ENCODE results near the gene SLC39A5.

Gene SLC39A5

DNA sequence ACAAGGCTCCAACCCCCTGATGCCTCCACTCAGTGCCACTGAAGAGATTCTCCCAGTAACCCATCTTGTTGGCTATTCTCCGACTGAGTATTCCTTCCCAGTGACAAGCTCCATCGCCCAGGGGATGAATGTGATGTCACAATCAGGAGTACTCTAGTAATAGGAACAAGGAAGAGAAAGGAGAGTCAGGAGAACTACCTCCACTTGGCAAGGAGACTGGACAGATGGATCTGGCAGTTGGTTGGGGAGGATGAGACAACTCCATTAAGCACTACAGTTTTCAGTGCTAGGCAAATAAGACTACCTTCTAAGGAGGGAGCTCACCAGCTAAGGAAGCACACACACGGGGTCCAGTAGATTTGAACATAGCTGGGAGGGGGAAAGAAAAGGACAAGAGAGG is 13.4 kb upstream of the SLC39A5 start:
- DNase-seq = peak in 1 of 2 experiments; percentile 39

DNA sequence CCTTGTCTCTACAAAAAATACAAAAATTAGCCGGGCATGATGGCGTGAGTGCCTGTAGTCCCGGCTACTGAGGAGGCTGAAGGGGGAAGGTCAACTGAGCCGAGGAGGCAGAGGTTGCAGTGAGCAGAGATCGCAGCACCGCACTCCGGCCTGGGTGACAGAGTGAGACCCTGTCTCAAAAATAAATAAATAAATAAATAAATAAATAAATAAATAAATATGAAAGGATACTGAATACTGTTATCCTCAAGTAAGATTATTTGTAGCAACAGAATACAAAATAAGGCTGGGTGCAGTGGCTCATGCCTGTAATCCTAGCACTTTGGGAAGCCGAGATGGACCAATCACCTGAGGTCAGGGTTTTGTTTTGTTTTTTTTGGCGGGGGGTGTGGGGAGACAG is 10.0 kb upstream of the SLC39A5 start:
- no peak for DNase-seq

DNA sequence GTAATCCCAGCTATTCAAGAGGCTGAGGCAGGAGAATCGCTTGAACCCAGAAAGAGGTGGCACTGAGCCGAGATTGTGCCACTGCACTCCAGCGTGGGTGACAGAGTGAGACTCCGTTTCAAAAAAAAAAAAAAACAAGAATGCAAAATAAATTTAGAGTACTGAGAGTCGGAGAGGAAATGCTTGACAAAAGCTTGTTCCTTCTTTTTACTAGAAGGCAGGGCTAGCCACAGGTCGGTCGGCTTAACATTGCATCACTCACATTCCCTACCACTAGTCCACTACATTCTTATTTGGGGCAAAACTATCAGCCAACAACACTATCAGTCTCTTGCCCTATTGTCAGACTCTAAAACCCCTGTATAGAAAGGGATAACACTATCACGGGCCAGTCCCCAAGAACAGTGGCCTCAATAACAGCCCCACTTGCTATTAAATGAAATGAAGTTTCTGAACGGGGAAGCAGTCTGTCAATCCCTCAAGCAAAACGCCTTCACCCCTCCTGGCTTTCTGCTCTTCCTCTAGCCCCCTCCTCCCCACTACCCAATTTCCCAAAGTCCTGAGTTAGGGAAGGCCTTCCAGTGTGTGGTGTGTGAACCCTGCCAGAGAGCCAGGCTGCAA is 9.1 kb upstream of the SLC39A5 start:
- no peak for DNase-seq

DNA sequence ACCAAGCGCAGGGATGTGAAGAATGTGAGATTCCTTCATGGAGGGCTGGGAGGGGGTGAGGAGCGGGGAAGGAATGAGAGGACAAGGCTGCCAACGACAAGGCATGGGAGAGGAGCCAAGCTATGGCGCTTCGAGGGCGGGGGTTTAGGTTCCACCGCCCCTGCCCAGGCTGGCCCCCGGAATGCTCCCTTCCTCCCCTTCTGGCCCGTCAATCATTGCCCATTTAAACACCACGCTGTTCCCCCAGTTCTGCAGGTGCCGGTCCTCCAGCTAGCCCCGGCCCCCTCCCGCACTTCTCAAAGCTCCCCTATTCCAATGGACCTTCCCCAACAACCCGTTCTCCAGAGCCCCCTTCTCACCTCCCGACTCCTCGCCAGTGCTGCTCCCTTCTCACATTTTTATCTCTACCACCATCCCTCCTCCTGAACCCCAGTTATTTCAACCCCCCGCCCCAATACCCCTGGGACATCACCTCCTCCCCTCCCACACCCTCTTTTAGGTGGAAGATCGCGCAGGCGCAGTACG is 8.6 kb upstream of the SLC39A5 start:
- no peak for DNase-seq

DNA sequence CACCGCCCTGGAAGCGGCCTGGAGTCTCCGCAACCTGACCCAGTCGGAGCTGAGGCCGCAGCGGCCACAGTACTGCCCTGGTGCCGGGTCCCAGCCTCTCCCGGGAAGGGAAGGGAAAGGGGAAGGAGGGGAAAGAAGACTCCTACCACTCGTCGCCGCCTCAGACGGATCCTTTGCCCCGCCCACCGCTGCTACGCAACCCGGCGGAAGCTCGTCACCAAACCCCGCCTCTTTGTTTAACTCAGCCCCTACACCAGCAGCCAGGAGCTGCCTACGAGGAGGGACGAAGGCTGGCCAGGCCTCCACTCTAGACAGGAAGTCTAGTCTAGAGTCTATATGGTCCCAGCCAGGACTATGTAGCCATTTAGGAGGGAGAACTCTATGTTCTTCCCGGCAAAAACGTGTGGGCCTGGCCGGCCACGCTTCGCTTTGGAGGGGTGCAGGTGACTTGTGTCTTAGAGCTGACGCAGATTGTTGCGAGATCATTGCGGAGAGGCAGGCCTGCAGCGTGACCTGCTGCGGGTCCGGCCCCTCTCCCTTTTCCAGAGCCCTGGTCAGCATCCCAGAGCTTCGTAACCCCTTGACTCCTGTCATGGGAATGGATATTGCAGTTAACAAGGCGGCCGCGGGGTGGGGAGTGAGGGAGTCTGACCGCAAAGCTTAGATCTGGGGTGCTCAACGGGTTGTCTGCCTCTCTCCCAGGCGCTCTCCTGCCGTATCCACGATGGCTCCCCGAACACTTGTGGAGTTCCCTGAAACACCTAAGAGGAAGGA is 7.9 kb upstream of the SLC39A5 start, which contains the start of gene RNF41:
Gene RNF41, minus strand, starts transcription at position 166 of the 774 bp plus-strand sequence. CDS start 7,875 bp downstream, outside the sequence.
- DNase-seq = peak; percentile 93 to 97

DNA sequence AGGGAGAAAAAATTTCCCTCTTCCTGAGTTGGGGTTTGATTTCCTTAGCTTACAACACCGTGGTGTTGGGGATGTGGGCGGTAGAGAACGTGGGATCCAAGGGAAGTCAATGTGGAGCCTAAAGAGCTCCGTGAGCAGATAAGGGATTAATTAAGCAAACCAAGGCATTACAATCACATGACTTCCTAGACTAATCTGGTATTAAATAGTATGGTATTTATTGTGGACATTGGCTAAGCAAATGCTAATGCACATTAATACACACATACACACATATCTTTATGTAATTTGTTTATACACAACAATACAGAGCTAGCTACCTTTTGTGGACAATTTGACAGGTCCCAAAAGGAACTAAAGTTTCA is 7.3 kb upstream of the SLC39A5 start:
- DNase-seq = no peak

DNA sequence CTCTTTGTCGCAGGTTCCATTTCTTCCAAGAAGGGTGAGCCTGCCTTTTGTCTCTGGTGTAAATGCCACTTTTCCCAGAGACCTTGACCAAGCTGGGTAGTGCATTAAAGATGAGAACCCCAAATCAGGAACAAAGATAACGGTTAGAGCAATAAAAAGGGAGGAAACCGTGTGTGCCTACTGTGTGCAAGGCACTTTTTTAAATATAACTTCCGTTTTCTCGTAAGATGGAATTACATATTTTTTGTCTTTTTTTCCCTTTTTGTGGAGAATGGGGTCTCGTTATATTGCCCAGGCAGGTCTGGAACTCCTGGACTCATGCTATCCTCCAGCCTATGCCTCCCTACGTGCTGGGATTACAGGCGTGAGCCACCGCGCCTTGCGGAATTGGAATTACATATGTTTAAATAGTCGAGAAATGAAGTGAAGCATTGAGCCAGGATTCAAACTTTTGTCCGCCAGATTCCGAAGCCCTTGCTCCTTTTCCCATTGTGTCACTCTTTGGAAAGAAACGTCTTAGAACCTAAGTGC is 6.2 kb upstream of the SLC39A5 start:
- no peak for DNase-seq

DNA sequence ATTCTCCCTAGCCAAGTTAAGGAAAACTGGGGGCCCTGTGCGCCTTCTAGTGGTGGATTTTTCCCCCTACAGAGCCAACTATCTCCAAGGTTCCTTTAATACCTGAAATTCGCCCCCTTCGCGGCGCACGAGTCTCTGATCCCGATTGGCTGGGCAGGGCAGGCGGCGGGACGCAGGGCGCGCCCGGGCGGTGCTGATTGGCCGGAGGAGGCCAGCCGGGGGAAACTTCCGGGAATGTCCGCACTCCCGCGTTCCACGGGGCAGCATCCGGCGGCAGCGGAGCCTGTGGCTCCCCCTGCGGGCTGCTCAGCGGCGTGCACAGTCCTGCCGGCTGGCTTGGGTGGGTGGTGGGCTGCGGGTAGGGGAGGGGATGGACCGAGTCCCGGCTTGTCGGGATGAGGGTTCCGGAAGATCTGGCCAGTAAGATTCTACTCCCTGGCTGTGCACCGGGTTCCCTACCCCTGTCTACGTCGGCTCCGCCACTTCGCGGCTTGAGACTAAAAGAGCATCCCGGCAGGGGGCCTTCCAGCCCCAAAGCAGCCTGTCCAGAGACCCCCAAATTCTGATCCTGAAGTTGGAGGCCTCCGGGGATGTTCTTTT is 5.6 kb upstream of the SLC39A5 start, which contains the start of gene NABP2:
Gene NABP2, plus strand, starts transcription at position 241 of the 600 bp plus-strand sequence. CDS start 515 bp downstream, outside the sequence.
- peak; percentile 69 to 86 for DNase-seq

DNA sequence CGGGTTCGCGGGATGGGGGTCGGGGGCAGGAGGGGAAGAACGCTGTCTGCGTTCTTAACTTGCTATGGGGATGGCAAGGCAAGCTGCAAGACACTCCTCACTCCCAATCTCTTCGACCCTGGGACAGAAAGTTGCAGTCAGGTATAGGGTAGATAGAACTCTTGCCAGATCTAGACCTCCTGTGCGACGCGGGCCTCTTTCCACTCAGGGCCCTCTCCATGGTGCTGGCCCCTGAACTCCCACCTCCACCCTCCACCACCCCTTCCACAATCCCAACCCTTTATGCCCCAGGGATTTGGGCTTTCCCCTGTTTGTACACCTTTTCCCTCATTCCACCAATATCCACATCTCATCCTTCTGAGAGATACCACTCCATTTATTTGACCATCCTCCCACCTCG is 4.9 kb upstream of the SLC39A5 start:
- DNase-seq = no peak

DNA sequence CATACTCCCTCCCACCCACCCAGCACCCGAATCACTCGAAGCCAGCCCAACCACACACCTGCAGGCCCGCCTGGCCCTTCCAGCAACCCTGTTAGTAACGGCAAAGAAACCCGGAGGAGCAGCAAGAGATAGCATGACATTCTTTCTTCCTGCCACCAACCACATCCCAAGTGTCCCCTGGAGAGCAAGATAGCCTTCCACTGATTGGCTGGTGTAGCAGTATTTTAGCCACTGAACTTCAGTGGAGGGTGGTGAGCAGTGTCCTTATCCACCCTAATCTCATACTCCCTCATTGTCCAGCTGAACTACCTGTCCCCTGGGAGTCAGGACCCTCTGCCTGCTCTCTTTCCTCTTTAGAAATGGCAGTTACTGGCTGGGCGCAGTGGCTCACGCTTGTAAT is 769 bp upstream of the SLC39A5 start:
- DNase-seq = no peak

DNA sequence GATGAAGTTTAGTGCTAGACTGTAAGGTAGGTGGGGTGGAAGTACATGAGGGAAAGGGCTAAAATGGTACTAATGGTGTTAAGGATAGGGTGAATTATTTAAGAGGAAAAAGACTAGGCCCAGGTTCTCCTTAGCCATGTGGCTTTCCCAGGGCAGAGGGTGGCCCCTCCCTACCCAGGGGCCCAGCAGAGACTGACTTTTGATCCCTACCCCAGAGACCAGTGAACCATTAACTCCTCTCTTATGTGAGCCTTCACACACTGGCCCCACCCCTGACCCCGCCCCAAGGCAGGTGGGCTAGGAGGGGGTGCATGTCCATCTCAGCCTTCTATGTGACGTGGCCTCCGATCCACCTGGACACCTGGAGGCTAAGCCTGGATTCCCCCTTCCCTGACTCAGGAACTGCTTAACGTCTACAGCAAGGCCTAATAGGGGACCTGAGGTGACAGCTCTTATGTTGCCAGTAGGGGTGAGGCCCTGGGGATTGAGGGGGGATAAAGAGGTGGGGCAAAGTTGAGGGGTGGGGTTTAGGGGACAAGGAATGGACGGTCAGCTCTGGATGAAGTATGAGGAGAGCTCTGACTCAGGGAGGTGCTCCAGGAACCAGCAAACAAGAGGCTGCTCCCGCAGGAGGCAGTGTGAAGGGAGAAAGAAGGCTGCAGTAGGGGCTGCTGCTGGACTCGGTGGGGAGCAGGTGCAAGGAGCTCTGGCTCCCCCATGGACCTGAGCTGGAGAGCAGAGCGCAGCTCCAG is 757 bp downstream of the SLC39A5 start:
- DNase-seq = no peak

DNA sequence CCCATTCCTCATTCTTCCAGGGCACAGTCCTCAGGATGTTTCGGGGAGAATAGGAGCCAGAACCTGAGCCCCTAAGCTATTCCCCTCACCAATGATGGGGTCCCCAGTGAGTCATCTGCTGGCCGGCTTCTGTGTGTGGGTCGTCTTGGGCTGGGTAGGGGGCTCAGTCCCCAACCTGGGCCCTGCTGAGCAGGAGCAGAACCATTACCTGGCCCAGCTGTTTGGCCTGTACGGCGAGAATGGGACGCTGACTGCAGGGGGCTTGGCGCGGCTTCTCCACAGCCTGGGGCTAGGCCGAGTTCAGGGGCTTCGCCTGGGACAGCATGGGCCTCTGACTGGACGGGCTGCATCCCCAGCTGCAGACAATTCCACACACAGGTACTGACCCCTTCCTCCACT is 1.3 kb downstream of the SLC39A5 start:
- DNase-seq = no peak

DNA sequence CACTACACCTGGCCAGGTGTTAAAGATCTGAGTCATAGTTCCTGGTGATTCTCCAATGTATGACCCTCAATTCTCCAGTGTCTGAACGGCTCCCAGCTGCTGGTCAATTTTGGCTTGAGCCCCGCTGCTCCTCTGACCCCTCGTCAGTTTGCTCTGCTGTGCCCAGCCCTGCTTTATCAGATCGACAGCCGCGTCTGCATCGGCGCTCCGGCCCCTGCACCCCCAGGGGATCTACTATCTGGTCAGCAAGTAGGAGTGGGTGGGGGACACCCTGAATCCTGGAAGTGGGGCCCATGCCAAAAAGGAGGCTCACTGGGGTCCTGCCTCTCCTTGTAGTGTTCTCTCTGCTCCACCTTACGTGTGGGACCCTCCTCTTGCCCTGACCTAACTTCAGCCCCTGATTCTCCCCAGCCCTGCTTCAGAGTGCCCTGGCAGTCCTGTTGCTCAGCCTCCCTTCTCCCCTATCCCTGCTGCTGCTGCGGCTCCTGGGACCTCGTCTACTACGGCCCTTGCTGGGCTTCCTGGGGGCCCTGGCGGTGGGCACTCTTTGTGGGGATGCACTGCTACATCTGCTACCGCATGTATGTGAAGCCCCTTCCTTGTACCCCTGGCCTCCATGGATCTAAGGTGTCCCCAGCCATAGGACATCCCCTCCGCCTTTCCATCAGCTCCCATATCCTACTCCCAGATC is 5.0 kb downstream of the SLC39A5 start:
- no peak for DNase-seq

DNA sequence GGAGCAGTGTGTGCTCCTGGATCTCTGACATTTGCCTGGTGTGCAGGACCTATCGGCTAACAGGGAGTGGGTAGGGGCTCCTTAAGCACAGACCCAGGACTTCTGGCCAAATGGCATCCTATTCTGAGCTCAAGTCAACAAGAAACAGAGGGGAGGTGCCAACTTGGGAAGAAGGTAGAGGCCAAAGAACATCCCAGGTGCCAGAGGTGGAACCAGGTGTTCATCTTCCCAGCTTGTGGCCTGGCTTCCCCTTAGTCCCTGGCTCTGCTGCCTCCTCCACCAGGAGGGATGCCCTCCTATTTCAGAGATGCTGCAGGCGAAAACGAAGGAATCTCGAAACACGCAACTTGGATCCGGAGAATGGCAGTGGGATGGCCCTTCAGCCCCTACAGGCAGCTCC is 6.2 kb downstream of the SLC39A5 start:
- DNase-seq = no peak

DNA sequence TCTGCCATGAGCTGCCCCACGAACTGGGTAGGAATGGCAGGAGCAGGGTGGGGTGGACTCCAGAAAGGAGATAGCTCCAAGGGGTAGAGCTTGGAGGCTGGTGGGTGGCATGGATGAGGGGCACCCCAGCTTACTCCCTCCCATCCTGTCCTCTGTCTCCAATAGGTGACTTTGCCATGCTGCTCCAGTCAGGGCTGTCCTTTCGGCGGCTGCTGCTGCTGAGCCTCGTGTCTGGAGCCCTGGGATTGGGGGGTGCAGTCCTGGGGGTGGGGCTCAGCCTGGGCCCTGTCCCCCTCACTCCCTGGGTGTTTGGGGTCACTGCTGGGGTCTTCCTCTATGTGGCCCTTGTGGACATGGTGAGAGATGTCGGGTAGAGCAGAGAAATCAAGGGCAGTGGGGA is 7.1 kb downstream of the SLC39A5 start:
- DNase-seq = no peak

DNA sequence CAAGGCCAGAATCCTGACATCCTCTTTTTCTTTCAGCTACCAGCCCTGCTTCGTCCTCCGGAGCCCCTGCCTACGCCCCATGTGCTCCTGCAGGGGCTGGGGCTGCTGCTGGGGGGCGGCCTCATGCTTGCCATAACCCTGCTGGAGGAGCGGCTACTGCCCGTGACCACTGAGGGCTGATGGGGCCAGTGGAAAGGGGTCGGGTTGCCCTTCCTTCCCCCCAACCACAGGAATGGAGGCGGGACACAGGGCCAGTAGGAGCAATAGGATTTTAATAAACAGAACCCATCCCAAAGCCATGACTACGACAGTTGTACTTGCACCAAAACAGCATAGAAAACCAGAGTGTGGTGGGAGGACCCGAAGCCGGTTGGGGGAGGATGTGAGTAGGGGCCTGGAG is 7.7 kb downstream of the SLC39A5 start:
- no peak for DNase-seq

DNA sequence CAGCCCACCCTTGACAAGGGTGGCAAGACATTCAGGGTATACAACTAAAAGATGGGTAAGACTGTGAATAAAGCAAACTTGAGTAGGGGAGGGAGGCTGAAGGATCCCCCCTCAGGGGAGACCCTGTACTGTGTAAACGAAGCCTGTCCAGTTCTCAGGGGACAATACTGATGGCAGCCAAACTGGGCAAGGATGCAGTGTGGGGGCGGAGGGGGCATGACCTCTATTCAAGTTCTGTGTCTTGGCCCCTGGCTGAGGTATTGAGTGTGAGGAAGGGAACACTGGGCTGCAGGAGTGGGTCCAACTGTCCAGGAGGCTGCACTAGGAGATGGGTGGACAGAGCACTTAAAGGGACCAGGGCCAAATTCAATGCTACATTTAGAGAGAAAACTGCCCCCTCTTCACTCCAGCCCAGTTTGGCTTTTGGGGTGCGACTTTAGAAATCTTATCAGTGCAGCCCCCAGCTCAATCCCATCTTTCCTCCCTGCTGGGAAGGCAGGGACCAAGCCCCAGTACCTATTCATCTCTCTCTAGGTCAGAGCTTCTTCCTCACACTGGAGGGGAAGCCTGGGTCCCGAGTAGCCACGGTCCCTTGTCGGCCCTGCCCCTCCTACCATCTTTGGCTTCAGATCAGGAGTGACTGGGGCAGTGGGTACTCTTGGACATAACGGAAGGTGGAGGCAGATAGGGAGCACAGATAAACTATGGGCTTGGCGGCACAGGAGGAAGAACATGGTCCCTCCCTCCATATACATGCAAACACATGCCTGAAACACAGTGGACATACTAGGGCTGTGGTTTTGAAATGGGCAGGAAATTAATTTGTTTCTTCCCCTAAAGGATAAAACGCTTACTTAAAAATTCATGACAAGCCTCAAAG is 11.8 kb downstream of the SLC39A5 start:
- no peak for DNase-seq

DNA sequence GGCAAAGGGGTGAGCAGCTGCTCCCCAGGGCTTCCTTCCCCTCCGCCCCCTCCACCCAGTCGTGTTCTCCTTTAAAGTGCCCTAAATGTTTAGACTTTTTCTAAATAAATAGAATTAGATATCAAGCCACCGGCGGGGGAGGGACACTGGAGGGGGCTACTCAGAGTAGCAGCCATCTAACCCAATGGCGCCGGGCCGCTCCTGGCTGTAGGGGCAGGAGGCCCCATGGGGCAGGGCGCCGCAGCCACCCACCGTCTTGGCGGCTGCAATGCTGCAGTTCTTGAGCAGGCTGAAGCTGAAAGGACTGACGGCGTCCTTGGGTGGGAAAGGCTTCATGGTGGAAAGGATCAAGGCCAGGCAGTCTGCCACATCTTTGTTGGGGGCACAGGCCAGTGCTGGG is 13.1 kb downstream of the SLC39A5 start:
- DNase-seq = no peak

DNA sequence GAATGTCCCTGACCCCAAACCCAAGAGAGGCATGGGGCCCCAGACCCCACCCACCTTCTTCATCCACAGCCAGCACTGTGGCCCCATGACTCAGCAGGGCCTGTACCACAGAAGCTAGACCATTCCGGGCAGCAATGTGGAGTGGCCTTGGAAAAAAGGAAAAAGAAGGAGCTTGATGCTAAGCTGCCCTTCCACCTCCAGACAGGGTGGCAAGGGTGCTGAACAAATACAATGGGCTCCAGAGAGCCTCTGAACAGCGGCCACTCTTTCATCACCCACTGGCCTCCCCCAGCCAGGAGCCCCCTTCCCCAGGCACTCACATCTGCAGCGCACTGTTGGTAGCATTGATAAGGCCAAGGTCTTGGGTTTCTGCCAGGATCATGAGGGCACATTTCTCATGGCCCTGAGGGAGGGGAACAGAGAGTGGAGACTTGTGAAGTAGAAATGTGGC is 13.9 kb downstream of the SLC39A5 start:
- DNase-seq = no peak

DNA sequence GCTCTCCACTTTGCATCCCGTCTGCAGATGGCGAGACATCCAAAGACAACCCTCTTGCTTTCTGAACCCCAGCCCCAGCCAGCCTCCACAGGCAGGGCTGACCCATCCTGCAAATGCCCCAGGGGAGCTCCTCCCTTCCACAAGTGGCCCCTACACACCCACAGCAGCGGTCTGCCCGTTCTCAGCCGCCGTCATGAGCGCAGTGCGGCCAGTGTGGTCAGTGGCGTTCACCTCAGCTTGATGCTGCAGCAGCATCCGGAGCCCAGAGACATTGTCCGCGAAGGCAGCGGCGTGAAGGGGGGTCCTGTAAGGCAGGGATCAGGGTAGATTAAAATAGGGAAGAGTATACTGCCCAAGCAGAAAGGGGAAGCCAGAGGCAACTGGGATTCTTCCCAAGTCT is 14.6 kb downstream of the SLC39A5 start:
- DNase-seq = no peak

DNA sequence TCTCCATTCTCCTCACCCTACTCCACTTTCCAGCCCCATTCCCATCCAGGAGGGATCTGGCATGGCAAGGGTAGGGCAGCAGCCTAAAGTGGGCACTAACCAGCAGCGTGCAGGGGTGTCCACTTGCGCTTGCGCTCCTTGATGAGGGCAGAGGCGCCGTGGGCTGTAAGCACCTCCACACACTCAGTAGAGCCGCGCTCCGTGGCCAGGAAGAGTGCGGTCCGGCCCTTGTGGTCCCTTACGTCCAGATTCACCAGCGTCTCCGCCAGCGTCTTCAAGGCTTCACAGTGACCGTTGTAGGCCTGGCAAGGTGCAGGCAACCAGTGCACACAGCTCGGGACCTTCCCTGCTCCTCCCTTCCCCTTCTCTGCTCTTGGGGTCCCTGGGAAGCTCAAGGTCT is 18.1 kb downstream of the SLC39A5 start:
- DNase-seq = no peak

Measured in cerebellar nuclear complex (tissue), 1 donor.